Measurements from ENCODE around the gene SYVN1.

Gene SYVN1

DNA sequence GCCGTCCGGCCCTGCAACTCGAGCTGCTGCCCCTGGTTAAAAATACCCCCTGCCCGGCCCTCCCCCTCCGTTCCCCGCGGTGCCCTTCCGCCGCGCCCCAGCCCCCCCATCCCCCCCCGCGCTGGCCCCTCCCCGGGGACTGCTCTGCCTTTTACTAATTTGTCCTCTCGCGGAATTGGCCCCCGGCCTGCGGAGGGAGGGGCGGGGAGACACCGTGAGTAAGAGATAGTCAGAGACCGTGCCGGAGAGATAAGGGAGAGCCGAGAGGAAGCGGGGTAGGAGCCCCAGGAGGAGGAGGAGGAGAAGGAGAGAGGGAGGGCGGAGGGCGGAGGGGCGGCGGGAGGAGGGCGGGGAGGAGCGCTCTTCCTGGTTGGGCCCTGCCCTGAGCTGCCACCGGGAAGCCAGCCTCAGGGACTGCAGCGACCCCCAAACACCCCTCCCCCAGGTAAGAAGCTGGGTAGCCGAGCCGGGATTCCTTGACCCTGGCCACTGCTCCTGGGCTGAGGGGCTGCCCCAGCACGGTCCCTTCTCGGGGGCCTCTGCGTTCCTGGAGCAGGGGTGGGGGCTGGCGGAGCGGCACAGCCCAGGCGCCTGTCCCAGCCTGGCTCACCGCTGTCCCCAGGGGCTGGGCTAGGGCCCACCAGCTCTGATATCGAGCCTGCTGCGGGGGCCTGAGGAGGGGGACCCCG is 47.4 kb upstream of the SYVN1 start, which contains the start of gene CAPN1 (continued):
- TF ChIP-seq PATZ1 (tag by site-specific recombination; IDR thresholded peaks at IDR 0.05) (peak; percentile 61), ZNF311 (tag by site-specific recombination; IDR thresholded peaks at IDR 0.05; ENCODE audit: borderline replicate concordance) (no peak), SP2 (tag by site-specific recombination; IDR thresholded peaks at IDR 0.05) (no peak; the same call in 1 of the 2 replicates), ZNF548 (tag by site-specific recombination; IDR thresholded peaks at IDR 0.05) (no peak), ZNF341 (tag by site-specific recombination; IDR thresholded peaks at IDR 0.05; ENCODE audit: low read depth) (peak; percentile 97), ZNF473 (tag by site-specific recombination; IDR thresholded peaks at IDR 0.05) (no peak), ZNF513 (tag by site-specific recombination; IDR thresholded peaks at IDR 0.05) (0 out of 2 replicates have a peak, but pooled peaks have one; percentile 15), ZNF48 (tag by site-specific recombination; IDR thresholded peaks at IDR 0.05) (no peak), SETDB1 (IDR thresholded peaks at IDR 0.05; ENCODE audit: insufficient read length, low read length) (no peak), ZEB2 (tag by site-specific recombination; IDR thresholded peaks at IDR 0.05) (0 out of 2 replicates have a peak, but pooled peaks have one; percentile 21), ZNF202 (tag by site-specific recombination; IDR thresholded peaks at IDR 0.05; ENCODE audit: borderline replicate concordance) (no peak), YY1 (tag by site-specific recombination; IDR thresholded peaks at IDR 0.05) (no peak), ZSCAN16 (tag by site-specific recombination; IDR thresholded peaks at IDR 0.05) (no peak), ZNF10 (tag by site-specific recombination; IDR thresholded peaks at IDR 0.05) (no peak), BCL11A (tag by site-specific recombination; IDR thresholded peaks at IDR 0.05; ENCODE audit: low read depth) (no peak), ZBTB20 (tag by site-specific recombination; IDR thresholded peaks at IDR 0.05) (no peak), ZNF624 (tag by site-specific recombination; IDR thresholded peaks at IDR 0.05) (no peak), HOXD13 (CRISPR knock-in tag; IDR thresholded peaks at IDR 0.05; ENCODE audit: borderline replicate concordance) (no peak), ZNF558 (tag by site-specific recombination; IDR thresholded peaks at IDR 0.05) (no peak), FEZF1 (tag by site-specific recombination; IDR thresholded peaks at IDR 0.05) (0 out of 2 replicates have a peak, but pooled peaks have one; percentile 13), KLF1 (tag by site-specific recombination; IDR thresholded peaks at IDR 0.05) (peak; percentile 21; the same call in 1 of the 2 replicates), ZNF501 (tag by site-specific recombination; IDR thresholded peaks at IDR 0.05) (no peak), BCL11B (tag by site-specific recombination; IDR thresholded peaks at IDR 0.05; ENCODE audit: low read depth) (no peak), ZNF777 (tag by site-specific recombination; IDR thresholded peaks at IDR 0.05; ENCODE audit: borderline replicate concordance) (no peak), MZF1 (tag by site-specific recombination; IDR thresholded peaks at IDR 0.05; ENCODE audit: borderline replicate concordance) (no peak), ZNF747 (tag by site-specific recombination; IDR thresholded peaks at IDR 0.05) (no peak), ZFP69B (tag by site-specific recombination; IDR thresholded peaks at IDR 0.05) (peak; percentile 69; the same call in 1 of the 2 replicates), WT1 (tag by site-specific recombination; IDR thresholded peaks at IDR 0.05) (no peak)
- TF ChIP-seq, protein P1, sequence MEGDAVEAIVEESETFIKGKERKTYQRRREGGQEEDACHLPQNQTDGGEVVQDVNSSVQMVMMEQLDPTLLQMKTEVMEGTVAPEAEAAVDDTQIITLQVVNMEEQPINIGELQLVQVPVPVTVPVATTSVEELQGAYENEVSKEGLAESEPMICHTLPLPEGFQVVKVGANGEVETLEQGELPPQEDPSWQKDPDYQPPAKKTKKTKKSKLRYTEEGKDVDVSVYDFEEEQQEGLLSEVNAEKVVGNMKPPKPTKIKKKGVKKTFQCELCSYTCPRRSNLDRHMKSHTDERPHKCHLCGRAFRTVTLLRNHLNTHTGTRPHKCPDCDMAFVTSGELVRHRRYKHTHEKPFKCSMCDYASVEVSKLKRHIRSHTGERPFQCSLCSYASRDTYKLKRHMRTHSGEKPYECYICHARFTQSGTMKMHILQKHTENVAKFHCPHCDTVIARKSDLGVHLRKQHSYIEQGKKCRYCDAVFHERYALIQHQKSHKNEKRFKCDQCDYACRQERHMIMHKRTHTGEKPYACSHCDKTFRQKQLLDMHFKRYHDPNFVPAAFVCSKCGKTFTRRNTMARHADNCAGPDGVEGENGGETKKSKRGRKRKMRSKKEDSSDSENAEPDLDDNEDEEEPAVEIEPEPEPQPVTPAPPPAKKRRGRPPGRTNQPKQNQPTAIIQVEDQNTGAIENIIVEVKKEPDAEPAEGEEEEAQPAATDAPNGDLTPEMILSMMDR (tag by site-specific recombination; IDR thresholded peaks at IDR 0.05): no peak
- TF ChIP-seq, protein P2, sequence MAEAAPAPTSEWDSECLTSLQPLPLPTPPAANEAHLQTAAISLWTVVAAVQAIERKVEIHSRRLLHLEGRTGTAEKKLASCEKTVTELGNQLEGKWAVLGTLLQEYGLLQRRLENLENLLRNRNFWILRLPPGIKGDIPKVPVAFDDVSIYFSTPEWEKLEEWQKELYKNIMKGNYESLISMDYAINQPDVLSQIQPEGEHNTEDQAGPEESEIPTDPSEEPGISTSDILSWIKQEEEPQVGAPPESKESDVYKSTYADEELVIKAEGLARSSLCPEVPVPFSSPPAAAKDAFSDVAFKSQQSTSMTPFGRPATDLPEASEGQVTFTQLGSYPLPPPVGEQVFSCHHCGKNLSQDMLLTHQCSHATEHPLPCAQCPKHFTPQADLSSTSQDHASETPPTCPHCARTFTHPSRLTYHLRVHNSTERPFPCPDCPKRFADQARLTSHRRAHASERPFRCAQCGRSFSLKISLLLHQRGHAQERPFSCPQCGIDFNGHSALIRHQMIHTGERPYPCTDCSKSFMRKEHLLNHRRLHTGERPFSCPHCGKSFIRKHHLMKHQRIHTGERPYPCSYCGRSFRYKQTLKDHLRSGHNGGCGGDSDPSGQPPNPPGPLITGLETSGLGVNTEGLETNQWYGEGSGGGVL (tag by site-specific recombination; IDR thresholded peaks at IDR 0.05): peak; percentile 78
- TF ChIP-seq, protein P3, sequence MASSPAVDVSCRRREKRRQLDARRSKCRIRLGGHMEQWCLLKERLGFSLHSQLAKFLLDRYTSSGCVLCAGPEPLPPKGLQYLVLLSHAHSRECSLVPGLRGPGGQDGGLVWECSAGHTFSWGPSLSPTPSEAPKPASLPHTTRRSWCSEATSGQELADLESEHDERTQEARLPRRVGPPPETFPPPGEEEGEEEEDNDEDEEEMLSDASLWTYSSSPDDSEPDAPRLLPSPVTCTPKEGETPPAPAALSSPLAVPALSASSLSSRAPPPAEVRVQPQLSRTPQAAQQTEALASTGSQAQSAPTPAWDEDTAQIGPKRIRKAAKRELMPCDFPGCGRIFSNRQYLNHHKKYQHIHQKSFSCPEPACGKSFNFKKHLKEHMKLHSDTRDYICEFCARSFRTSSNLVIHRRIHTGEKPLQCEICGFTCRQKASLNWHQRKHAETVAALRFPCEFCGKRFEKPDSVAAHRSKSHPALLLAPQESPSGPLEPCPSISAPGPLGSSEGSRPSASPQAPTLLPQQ (tag by site-specific recombination; IDR thresholded peaks at IDR 0.05): peak; percentile 86; the same call in 1 of the 2 replicates

Data from HEK293 (cell line).